Mononuclear cell (primary cell): ENCODE measurements around the gene INTS11. TPM values are rescaled to one million over a fixed set of nuclear protein-coding genes. Genes with fewer than 3 reads are reported as not detected.
"Not testable (repeated sequence)": the region's sequence is repeated elsewhere in the genome, so short reads cannot be mapped to it uniquely, and the experiment has no call there.

Source experiments
- H3K27me3 ChIP-seq: 2 replicates; pipeline ENCODE4 v1.6.0; 2011; ENCODE audit warnings: low read length, control low read depth; ENCODE audit not compliant: insufficient read depth
- H3K4me1 ChIP-seq: 2 replicates; pipeline ENCODE4 v1.5.1; 2011; ENCODE audit warnings: mild to moderate bottlenecking, low read length, control low read depth; ENCODE audit not compliant: insufficient read depth
- H3K4me3 ChIP-seq: 2 replicates; pipeline ENCODE4 v1.5.1; 2011; ENCODE audit warnings: mild to moderate bottlenecking, low read length, moderate library complexity
- H3K9me3 ChIP-seq: 2 replicates; pipeline ENCODE4 v1.5.1; 2011; ENCODE audit warnings: low read depth, mild to moderate bottlenecking, control low read depth, low read length
- total RNA-seq: library from RNA; depleted of rRNA; stranded (reverse); fragments of >200 nt; gene quantifications from one replicate; pipeline ENCODE4 v1.2.3, GENCODE V29; 2012

Gene INTS11
- 51.2 TPM for total RNA-seq

DNA sequence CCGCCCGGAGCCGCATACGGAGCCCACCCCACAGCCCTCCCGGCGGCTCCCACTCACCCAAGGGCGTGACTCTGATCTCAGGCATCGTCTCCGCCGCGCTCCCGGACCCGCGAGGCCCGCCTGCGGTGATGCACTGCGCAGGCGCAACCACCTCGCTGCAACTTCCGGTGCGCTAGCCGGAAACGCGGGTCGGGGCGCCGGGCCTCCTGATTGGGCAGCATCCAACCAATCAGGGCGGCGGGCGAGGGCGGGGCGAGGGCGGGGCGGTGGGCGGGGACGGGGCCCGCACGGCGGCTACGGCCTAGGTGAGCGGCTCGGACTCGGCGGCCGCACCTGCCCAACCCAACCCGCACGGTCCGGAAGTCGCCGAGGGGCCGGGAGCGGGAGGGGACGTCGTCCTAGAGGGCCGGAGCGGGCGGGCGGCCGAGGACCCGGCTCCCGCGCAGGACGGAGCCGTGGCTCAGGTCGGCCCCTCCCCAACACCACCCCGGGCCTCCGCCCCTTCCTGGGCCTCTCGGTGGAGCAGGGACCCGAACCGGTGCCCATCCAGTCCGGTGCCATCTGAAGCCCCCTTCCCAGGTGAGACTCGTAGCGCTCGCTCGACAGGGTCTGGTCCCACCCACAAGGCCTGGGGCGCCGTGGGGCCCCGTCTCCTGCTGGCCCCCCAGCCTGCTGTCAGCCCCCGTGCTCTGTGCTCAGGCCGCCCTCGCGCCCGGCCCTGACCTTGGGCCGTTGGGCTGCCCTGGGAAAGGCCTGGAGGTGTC lies at the start of gene INTS11, which contains the start of gene CPTP:
TSS of gene INTS11 (minus strand) at position 137 of the 764 bp plus-strand sequence. CDS start at position 85, 52 bp downstream.
TSS of gene CPTP (plus strand) at position 279 of the 764 bp plus-strand sequence. CDS start 2,109 bp downstream, outside the sequence.
- peaks cover 27% of the 10 kb centered on the region for H3K4me1 ChIP-seq
- no peaks in the 10 kb centered on the region for H3K9me3 ChIP-seq
- H3K27me3 ChIP-seq, result no peaks in the 10 kb centered on the region
- H3K4me3 ChIP-seq, result peak within 1 kb of the TSS; percentile 74

GRCh38 chr1:1373815-1374588 lies 49.5 kb upstream of the INTS11 start:
- Histone ChIP-seq H3K4me3 (peak overlapping the region; percentile 88), H3K27me3 (no peaks in the 10 kb centered on the region), H3K9me3 (no peaks in the 10 kb centered on the region), H3K4me1 (peaks cover 46% of the 10 kb centered on the region)

- Histone ChIP-seq H3K27me3 (no peaks in the 10 kb centered on the region), H3K4me3 (no peak overlapping the region), H3K4me1 (peaks cover 46% of the 10 kb centered on the region), H3K9me3 (no peaks in the 10 kb centered on the region)
Measured at GRCh38 chr1:1373051-1373814, 48.8 kb upstream of the INTS11 start.

DNA sequence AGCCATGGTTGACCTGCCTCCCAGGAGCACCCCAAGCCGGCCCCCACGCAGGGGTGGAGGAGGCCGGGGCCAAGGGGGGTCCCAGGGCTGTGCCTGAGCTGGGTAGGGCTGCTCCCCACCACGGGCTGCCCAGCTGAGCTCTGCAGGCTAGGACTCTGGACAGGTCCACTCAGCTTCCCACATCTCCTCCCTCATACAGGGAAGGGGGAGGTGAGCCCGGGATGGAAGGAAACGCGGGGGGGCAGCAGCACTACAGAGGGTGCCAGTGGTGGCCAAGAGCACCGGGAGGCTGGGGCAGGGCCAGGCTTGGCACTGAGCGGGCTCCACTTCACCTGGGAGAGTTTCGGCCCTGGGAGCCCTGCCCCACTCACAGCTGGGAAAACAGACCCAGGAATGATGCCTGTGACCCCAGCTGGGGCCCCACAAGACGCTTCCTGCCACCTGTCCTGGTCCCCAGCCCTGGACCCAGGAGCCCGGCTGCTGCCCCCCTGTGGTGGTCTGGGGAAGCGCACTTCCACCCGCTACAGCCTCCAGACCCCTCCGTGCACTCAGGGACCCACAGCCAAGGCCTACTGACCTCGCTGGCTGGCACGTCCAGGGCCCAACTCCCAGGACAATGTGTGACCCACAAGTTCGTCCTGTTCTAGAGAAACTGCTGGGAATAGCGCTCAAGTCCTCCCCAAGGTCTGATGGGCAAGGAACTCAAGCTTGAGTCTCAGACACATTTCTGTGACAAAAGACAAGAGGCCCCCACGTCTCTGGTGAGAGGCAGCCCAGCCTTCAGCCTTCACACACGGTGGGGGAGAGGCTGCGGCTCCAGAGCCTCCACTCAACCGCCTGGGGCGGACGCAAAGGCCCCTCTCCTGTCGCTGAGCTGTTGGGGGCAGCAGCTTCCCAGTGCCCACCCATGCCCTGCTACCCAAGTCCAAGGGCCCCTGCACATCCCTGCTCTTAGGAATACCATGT lies 47.6 kb upstream of the INTS11 start:
- Histone ChIP-seq H3K4me1 (peaks cover 46% of the 10 kb centered on the region), H3K4me3 (no peak overlapping the region), H3K27me3 (no peaks in the 10 kb centered on the region), H3K9me3 (no peaks in the 10 kb centered on the region)

DNA sequence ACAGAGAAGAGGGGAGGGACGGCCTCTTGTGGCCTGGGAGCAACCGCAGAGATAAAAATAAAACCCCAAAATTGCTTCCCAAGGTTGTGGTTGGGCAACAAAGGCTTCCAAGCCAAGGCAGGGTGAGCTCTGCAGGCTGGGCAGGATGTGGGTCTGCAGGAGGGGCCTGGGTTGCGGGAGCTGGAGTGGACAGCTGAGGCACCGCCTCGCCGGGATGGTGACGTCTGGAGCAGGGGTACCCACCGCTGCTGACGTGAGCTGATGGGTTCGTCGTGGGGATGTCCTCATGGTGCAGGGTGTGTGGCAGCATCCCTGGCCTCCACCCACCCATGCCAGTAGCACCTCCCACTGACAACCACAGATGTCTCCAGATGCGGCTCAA lies 46.9 kb upstream of the INTS11 start:
- H3K4me1 ChIP-seq, result peaks cover 45% of the 10 kb centered on the region
- H3K9me3 ChIP-seq, result no peaks in the 10 kb centered on the region
- H3K27me3 ChIP-seq, result no peaks in the 10 kb centered on the region
- no peak overlapping the region for H3K4me3 ChIP-seq

DNA sequence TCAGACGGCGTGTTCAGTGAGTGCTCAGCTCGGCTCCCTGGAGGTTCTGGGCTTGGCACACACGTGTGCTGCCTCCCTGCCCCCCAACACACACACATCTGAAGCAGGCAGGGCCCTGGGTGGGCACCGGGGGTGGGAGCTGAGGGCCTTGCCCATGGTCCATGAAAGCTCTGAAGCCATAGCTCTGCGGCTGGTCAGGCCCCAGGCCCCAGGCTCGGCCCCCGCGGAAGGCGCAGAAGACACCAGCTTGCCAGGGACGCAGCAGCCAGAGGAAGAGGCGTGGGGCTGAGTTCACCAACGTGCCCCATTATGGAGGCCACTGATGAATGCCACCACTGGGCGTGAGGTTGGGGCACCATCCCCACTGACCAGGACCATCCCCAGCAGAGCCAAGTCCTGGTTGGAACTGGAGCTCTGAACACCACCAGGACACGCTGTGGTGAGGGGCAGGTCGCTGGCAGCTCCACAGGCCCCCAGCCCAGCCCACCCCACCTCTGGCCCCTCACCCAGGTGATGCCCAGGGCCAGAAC lies 46.4 kb upstream of the INTS11 start:
- Histone ChIP-seq H3K4me3 (no peak overlapping the region), H3K9me3 (no peaks in the 10 kb centered on the region), H3K4me1 (peaks cover 40% of the 10 kb centered on the region), H3K27me3 (no peaks in the 10 kb centered on the region)

DNA sequence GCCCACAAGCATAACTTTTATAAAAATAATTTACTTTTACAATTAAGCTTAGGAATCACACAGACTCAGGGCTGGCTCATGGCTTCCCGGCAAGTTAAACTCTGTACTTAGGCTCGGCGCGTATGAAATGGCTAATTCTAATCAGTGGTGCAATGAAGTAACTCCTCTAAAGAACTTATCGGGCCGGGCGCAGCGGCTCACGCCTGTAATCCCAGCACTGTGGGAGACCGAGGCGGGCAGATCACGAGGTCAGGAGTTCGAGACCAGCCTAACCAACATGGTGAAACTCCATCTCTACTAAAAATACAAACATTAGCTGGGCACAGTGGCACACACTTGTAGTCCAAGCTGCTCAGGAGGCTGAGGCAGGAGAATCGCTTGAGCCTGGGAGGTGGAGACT lies 45.6 kb upstream of the INTS11 start:
- not testable (repeated sequence) for H3K4me3 ChIP-seq, H3K9me3 ChIP-seq, H3K27me3 ChIP-seq
- peaks cover 38% of the 10 kb centered on the region for H3K4me1 ChIP-seq

DNA sequence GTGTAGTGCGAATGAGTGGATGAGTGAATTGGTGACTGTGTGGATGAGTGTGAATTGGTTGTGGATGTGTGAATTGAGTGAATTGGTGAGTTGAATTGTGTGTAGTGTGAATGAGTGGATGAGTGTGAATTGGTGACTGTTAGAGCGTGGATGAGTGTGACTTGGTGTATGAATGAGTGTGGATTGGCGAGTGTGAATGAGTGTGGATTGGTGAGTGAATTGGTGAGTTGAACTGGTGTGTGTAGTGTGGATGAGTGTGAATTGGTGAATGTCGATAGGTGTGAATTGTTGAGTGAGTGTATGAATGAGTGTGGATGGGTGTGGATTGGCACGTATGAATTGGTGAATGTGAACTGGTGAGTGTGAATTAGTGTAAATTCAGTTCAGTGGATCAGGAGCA lies 42.9 kb upstream of the INTS11 start:
- no peak overlapping the region for H3K4me3 ChIP-seq

GRCh38 chr1:1366699-1367066 lies 42.2 kb upstream of the INTS11 start:
- H3K4me3 ChIP-seq, result no peak overlapping the region
- no peaks in the 10 kb centered on the region for H3K9me3 ChIP-seq
- peaks cover 12% of the 10 kb centered on the region for H3K4me1 ChIP-seq
- no peaks in the 10 kb centered on the region for H3K27me3 ChIP-seq

More for the DNA sequence above, 42.9 kb upstream of the INTS11 start:
- Histone ChIP-seq H3K4me1 (peaks cover 19% of the 10 kb centered on the region), H3K9me3 (no peaks in the 10 kb centered on the region), H3K27me3 (no peaks in the 10 kb centered on the region)

DNA sequence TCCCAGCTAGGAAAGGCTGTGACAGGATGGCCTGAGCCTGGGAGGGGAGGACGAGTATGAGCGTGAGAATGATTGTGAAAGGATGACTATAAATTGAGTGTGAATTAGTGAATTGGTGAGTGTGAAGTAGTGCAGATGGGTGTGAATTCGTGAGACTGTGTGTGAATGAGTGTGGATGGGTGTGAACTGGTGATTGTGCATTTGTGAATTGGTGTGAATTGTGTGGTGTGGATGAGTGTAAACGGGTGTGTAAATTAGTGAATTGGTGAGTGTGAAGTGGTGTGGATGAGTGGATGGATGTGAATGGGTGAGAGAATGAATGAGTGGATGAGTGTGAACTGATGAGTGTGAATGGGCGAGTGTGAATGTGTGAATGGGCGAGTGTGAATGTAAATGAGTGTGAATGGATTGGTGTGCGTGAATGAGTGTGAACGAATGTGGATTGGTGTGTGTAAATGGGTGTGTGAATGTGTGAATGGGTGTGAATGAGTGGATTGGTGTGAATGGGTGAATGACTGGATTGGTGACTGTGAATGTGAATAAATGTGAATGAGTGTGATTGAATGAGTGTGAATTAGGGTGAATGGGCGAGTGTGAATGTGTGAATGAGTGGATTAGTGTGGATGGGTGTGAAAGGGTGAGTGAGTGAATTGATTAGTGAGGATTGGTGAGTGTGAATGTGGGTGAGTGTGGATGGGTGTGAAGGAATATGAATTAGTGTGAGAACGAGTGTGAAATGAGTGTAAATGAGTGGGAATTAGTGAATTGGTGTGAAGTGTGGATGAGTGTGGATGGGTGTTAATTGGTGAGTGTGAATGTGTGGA lies 41.6 kb upstream of the INTS11 start:
- Histone ChIP-seq H3K4me3 (no peak overlapping the region), H3K9me3 (no peaks in the 10 kb centered on the region), H3K4me1 (peaks cover 7% of the 10 kb centered on the region), H3K27me3 (no peaks in the 10 kb centered on the region)

- no peak overlapping the region for H3K4me3 ChIP-seq
- no peaks in the 10 kb centered on the region for H3K4me1 ChIP-seq
- no peaks in the 10 kb centered on the region for H3K27me3 ChIP-seq
- no peaks in the 10 kb centered on the region for H3K9me3 ChIP-seq
Measured at GRCh38 chr1:1364266-1364665, 39.8 kb upstream of the INTS11 start.

DNA sequence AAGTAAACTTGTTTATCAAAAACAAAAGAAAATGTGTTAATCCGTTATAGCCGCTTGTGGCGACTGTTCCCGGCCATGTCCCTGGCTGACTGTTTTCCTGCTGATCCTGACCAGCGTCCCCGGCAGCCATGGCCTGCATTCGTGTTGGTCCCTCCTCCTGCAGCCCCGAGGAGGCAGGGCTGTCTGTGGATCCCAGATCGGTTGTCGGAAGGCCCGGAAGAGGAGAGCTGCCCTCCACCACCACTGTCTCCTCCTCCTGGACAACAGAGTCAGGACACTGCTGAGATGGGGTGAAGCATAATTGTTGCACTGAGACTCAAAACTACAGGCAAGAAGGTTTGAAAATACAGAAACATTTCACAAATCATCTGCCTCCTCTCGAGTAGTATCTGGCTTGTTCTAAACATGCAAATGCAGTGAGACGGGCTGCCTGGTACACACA lies 37.5 kb upstream of the INTS11 start:
- Histone ChIP-seq H3K4me3 (no peak overlapping the region), H3K9me3 (no peaks in the 10 kb centered on the region), H3K4me1 (peaks cover 13% of the 10 kb centered on the region), H3K27me3 (no peaks in the 10 kb centered on the region)

DNA sequence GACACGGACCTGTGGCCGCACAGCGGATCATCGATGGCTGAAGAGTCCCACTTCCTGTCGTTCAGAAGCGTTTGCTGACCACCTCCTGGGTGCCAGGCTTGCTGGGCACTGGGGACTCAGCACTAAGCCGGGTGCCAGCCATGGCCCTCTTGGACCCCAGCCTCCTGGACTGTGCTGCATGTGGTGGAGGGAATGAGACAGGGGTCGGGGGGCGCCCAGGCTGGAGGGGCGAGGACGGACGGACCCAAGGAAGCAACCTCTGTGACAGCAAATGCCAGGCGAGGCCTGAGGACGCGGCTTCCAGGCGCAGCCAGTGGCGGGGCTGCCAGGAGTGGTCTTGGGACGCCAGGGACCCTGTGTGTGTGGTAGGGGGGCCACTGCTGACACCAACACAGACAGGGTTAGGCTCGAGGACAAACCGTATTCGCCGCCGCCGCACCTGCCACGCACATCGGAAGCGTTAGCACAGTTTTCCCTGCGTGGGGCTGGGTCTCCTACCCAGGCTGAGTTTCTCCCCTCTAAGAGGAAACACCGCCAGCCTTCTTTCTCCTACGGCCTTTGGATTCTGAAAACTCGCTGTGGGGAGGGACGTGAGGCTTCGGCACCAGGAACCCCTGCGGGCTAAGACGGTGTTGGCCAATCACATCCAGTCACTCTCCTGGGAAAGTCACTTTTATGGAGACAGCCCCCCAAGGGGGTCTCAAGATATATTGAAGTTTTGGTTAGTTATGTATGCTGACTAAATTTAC lies 36.9 kb upstream of the INTS11 start:
- peaks cover 13% of the 10 kb centered on the region for H3K4me1 ChIP-seq
- no peaks in the 10 kb centered on the region for H3K27me3 ChIP-seq
- no peaks in the 10 kb centered on the region for H3K9me3 ChIP-seq
- no peak overlapping the region for H3K4me3 ChIP-seq
